DOHH2 (cell line): ENCODE data around the gene TRIP10.

ENCODE experiments used
- EZH2phosphoT487 ChIP-seq: fragments of 200-600 bp; sonication (generic); IDR thresholded peaks from 2 replicates; pipeline ENCODE4 v1.6.1; 2017; ENCODE audit warnings: borderline replicate concordance, mild to moderate bottlenecking, antibody characterized with exemption, low read length, moderate library complexity, mixed read lengths
- TF ChIP-seq, protein P1 (sequence below): fragments of 200-600 bp; sonication (generic); IDR thresholded peaks from one replicate; pipeline ENCODE4 v1.5.1; 2014; ENCODE audit warnings: antibody characterized with exemption, mild to moderate bottlenecking, low read depth, low read length; ENCODE audit not compliant: poor library complexity, severe bottlenecking

DNA sequence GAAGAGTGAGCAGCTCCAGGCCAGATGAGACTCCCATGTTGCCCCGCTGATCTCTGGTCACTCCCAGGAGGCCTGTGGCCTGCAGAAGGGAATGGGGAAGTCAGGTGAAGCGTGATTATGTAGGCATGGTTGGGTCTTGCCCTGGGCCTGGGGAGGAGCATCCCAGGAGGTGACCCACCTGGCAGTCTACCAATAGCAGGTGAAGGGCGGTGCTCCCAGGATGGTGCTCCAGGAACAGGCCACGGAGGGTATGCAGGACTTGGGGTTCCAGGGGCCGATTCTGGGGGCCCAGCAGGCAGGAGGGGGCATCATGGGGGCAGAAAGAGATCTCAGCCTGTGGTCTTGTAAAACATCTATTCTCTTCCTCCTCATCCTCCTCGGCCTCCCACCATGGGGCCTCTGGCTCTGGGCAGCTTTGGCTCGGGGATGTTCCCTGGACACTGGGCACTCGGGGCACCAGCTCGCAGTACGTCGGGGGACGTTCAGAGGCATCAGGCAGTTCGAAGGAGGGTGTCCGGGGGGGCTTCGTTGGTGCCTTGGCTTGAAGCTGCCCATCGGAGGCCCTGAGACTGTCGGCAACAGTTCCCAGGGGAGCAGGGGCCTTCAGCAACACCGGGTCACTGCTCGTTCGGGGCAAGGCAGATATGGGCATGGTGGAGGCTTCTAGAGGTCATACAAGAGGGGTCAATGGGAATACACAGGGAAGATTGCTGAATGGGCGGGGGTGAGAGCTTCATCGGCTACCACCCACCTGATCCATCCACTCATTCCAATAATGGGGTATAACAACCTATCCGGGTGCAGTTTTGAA is 15.4 kb downstream of the TRIP10 start:
- TF ChIP-seq, protein P1, sequence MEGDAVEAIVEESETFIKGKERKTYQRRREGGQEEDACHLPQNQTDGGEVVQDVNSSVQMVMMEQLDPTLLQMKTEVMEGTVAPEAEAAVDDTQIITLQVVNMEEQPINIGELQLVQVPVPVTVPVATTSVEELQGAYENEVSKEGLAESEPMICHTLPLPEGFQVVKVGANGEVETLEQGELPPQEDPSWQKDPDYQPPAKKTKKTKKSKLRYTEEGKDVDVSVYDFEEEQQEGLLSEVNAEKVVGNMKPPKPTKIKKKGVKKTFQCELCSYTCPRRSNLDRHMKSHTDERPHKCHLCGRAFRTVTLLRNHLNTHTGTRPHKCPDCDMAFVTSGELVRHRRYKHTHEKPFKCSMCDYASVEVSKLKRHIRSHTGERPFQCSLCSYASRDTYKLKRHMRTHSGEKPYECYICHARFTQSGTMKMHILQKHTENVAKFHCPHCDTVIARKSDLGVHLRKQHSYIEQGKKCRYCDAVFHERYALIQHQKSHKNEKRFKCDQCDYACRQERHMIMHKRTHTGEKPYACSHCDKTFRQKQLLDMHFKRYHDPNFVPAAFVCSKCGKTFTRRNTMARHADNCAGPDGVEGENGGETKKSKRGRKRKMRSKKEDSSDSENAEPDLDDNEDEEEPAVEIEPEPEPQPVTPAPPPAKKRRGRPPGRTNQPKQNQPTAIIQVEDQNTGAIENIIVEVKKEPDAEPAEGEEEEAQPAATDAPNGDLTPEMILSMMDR: no peak
- no peak for TF ChIP-seq EZH2phosphoT487
